Measurements from ENCODE around the gene WDFY4. TPM values are rescaled to one million over a fixed set of nuclear protein-coding genes. Genes with fewer than 3 reads are reported as not detected.

The WDFY4 gene, protein sequence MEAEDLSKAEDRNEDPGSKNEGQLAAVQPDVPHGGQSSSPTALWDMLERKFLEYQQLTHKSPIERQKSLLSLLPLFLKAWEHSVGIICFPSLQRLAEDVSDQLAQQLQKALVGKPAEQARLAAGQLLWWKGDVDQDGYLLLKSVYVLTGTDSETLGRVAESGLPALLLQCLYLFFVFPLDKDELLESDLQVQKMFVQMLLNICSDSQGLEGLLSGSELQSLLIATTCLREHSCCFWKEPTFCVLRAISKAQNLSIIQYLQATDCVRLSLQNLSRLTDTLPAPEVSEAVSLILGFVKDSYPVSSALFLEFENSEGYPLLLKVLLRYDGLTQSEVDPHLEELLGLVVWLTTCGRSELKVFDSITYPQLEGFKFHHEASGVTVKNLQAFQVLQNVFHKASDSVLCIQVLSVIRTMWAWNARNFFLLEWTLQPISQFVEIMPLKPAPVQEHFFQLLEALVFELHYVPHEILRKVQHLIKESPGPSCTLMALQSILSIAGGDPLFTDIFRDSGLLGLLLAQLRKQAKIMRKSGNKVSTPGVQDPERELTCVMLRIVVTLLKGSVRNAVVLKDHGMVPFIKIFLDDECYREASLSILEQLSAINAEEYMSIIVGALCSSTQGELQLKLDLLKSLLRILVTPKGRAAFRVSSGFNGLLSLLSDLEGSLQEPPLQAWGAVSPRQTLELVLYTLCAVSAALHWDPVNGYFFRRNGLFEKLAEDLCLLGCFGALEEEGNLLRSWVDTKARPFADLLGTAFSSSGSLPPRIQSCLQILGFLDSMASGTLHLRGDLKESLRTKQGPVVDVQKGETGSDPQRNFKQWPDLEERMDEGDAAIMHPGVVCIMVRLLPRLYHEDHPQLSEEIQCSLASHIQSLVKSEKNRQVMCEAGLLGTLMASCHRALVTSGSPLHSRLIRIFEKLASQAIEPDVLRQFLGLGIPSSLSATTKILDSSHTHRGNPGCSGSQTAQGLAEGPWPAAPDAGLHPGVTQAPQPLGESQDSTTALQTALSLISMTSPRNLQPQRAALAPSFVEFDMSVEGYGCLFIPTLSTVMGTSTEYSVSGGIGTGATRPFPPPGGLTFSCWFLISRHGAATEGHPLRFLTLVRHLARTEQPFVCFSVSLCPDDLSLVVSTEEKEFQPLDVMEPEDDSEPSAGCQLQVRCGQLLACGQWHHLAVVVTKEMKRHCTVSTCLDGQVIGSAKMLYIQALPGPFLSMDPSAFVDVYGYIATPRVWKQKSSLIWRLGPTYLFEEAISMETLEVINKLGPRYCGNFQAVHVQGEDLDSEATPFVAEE (N-terminal part only)
- total RNA-seq (10 to 100 TPM in 1 of 5 experiments, 1 to 10 TPM in 3, under 1 TPM in 1; 0.56 to 39.3 (median 1.8) TPM), polyA plus RNA-seq (under 1 TPM; 0.12 to 0.63 TPM), total RNA-seq (0.94 reads per million)

DNA sequence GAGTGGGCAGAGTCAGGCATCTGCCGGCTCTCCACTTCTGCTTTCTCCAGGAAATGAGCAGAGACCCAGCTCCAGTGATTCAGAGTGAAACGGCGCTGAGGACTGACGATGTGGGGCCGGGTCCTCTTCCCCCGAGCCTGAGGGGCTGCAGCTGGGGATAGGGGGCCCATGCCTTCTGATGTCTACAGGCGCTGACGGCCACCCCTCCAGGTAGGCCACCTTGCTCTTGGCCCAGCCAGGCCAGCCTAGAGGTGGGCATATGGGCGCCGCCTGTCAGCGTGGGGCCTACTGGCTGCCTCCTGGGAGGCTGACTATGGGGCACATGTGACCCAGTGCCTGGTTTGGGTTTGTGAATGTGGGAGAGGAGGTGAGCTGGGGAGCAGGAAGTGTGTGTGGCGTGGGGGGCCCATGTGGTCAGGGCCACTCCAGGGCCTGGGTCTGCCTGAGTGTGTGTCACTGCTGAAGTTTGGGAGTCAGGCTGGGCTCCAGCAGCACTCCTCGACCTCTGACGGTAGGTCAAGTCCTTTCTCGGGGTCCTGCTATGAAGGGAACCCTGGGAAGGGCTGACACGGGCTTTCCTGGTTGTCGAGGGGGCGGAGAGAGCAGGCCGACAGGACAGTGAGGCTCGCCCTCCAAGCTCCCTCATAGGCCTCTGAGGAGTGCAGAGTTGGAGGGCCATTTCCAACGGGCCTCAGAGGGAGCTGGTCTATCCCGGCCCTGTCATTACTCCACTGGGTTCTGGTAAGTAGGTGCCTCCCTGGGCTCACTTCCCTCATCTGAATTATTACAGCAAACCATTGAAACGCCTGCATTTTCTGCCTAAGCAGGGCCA is at the start of gene WDFY4:
WDFY4 (plus strand) TSS at position 82 of the 832 bp plus-strand sequence. CDS start 24,860 bp downstream, outside the sequence.
- Histone ChIP-seq H3K4me1 (ENCODE audit: control insufficient read depth in 2 of 2, insufficient read depth in 2 of 2, low read length in 2 of 2) (no peaks in the 10 kb centered on the region), H3K27ac (ENCODE audit: low read depth, low read length) (no peak within 1 kb of the TSS), H3K27me3 (ENCODE audit: control insufficient read depth in 2 of 2, insufficient read depth in 2 of 2, low read length in 2 of 2) (no peaks in the 10 kb centered on the region), H3K9me3 (ENCODE audit: control insufficient read depth in 2 of 3, low read length in 3 of 3) (no peaks in the 10 kb centered on the region), H3K4me3 (ENCODE audit: low read length) (no peak within 1 kb of the TSS), H3K36me3 (ENCODE audit: control insufficient read depth in 2 of 3, insufficient read depth in 3 of 3, low read length in 3 of 3) (no peaks in the 10 kb centered on the region)
- Mint-ChIP-seq H3K9me3 (peaks cover 0 to 3% (median 0%) of the 10 kb centered on the region in 11 donors), H3K36me3 (no peaks in the 10 kb centered on the region), H3K4me1 (peaks cover 0 to 3% (median 0%) of the 10 kb centered on the region in 7 donors), H3K4me3 (no peak within 1 kb of the TSS), H3K27me3 (peaks cover 3 to 36% (median 15%) of the 10 kb centered on the region in 5 donors), H3K27ac (no peak within 1 kb of the TSS)
- ChIA-PET POLR2A (no interaction called here), CTCF (no interaction called here)
- intact Hi-C loops (cut with micrococcal nuclease): no loop called here
- peak; percentile 83 for ATAC-seq
- no peak for DNase-seq

DNA sequence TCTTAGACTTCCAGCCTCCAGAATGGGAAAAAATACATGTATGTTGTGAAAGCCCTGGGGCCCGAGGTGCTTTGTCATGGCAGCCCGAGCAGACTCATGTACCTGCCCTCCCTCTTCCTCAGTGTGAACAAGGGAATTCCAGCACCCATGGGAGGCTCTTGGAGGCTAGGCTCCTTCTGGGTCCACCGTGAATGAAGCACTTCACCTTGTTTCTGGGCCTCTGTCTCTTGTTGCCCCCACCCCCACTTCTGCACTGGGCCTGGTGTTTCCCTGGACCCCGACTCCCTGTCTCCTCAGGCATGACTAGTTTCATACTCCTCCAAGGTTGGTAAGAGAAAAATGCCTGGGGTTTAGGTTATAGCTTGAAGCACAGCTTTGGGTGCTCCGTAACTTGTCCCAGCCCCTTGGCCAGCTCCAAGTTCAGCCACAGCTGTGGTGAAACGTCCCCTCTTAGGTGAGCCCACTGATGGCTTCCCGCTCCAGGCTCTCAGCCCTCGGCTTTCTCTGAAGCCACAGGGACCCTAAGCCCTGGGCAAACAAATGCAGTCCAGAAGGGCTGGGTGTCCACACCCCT is 49.6 kb upstream of the WDFY4 start:
- CTCF ChIA-PET: no interaction called here
- Mint-ChIP-seq H3K4me3 (no peak overlapping the region), H3K36me3 (no peaks in the 10 kb centered on the region), H3K4me1 (peaks cover 9 to 19% (median 12%) of the 10 kb centered on the region in 7 donors), H3K27me3 (peaks cover 21 to 41% (median 37%) of the 10 kb centered on the region in 5 donors), H3K27ac (no peak overlapping the region), H3K9me3 (peaks cover 0 to 13% (median 10%) of the 10 kb centered on the region in 11 donors)
- no peak overlapping the region for H3K27ac ChIP-seq (ENCODE audit: low read depth, low read length)
- H3K27me3 ChIP-seq (ENCODE audit: control insufficient read depth in 2 of 2, insufficient read depth in 2 of 2, low read length in 2 of 2): no peaks in the 10 kb centered on the region
- no peak for DNase-seq
- no peak overlapping the region for H3K4me3 ChIP-seq (ENCODE audit: low read length)
- no peak for ATAC-seq
- H3K9me3 ChIP-seq (ENCODE audit: control insufficient read depth in 2 of 3, low read length in 3 of 3): no peaks in the 10 kb centered on the region
- H3K36me3 ChIP-seq (ENCODE audit: control insufficient read depth in 2 of 3, insufficient read depth in 3 of 3, low read length in 3 of 3): no peaks in the 10 kb centered on the region
- POLR2A ChIA-PET: no interaction called here
- no peaks in the 10 kb centered on the region for H3K4me1 ChIP-seq (ENCODE audit: control insufficient read depth in 2 of 2, insufficient read depth in 2 of 2, low read length in 2 of 2)
- intact Hi-C loops (cut with micrococcal nuclease): no loop called here

DNA sequence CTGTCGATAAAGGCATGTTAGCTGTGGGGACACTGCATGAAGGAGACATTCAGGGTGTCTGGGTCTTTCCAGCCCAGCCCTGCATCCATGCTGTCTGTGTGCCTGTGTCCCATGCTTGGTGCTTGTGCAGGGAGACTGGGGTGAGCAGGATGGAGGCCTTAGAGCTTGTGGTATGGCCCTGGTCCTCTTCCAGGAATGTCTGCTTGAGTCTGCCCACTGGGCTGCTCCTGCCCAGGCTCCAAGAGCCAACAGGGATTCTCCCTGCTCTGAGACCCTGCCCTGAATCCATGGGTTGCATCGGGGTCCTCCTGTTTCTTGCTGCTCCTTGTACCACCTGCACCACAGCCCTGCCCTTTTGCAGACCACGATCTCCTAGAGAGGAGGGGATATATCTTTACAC is 48.4 kb upstream of the WDFY4 start:
- H3K4me3 Mint-ChIP-seq: no peak overlapping the region
- peaks cover 0 to 25% (median 15%) of the 10 kb centered on the region in 11 donors for H3K9me3 Mint-ChIP-seq
- no peak for ATAC-seq
- DNase-seq: no peak
- Histone ChIP-seq H3K36me3 (ENCODE audit: control insufficient read depth in 2 of 3, insufficient read depth in 3 of 3, low read length in 3 of 3) (no peaks in the 10 kb centered on the region), H3K4me3 (ENCODE audit: low read length) (no peak overlapping the region), H3K9me3 (ENCODE audit: control insufficient read depth in 2 of 3, low read length in 3 of 3) (no peaks in the 10 kb centered on the region), H3K27me3 (ENCODE audit: control insufficient read depth in 2 of 2, insufficient read depth in 2 of 2, low read length in 2 of 2) (no peaks in the 10 kb centered on the region), H3K27ac (ENCODE audit: low read depth, low read length) (no peak overlapping the region), H3K4me1 (ENCODE audit: control insufficient read depth in 2 of 2, insufficient read depth in 2 of 2, low read length in 2 of 2) (no peaks in the 10 kb centered on the region)
- H3K27ac Mint-ChIP-seq: no peak overlapping the region
- peaks cover 9 to 19% (median 12%) of the 10 kb centered on the region in 7 donors for H3K4me1 Mint-ChIP-seq
- peaks cover 19 to 40% (median 37%) of the 10 kb centered on the region in 5 donors for H3K27me3 Mint-ChIP-seq
- H3K36me3 Mint-ChIP-seq: no peaks in the 10 kb centered on the region
- CTCF ChIA-PET: no interaction called here
- intact Hi-C loops (cut with micrococcal nuclease): no loop called here
- POLR2A ChIA-PET: no interaction called here

DNA sequence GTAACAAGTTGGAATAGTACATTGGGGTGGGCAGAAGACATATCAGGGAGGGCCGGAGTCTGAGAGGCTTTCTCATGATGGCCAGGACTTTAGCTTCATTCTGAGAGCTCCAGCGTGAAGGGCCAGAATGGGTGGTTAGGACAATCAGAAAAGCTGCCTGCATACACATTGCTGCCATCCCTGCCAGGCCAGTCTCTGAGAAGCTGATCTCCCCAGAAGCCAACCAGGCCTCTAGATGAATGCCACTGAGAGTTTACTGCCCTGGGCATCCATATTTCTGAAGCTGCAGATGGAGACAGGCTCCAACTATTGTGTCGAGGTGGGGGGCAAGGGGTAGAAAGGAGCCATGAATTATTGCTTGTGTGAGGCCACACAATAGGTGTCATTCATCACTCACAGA is 47.8 kb upstream of the WDFY4 start:
- intact Hi-C loops (cut with micrococcal nuclease): no loop called here
- H3K9me3 Mint-ChIP-seq: peaks cover 0 to 31% (median 15%) of the 10 kb centered on the region in 11 donors

DNA sequence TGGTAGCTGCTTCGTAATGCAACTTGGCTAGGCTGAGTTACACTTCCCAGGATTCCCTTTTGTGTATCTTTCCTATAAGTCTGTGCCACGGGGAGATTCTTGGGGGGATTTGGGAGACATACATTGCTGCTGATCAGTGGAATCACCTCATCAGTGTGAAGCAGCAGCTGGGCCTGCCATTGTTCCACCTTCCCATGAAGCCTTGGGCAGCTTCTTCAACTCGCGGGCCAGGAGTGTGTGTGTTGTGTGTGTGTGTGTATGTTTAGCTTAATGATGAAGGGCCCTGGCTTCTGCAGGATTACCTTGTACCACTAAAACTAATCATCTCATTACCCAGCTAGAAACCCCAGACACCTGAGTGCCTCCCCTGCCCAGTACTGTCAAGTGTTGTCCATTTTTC is 46.5 kb upstream of the WDFY4 start:
- no peaks in the 10 kb centered on the region for H3K27me3 ChIP-seq (ENCODE audit: control insufficient read depth in 2 of 2, insufficient read depth in 2 of 2, low read length in 2 of 2)
- ATAC-seq (no peak), DNase-seq (no peak)
- H3K4me3 Mint-ChIP-seq: no peak overlapping the region
- no peaks in the 10 kb centered on the region for H3K36me3 ChIP-seq (ENCODE audit: control insufficient read depth in 2 of 3, insufficient read depth in 3 of 3, low read length in 3 of 3)
- no peak overlapping the region for H3K27ac Mint-ChIP-seq
- H3K27ac ChIP-seq (ENCODE audit: low read depth, low read length): no peak overlapping the region
- peaks cover 15 to 46% (median 39%) of the 10 kb centered on the region in 5 donors for H3K27me3 Mint-ChIP-seq
- no peaks in the 10 kb centered on the region for H3K4me1 ChIP-seq (ENCODE audit: control insufficient read depth in 2 of 2, insufficient read depth in 2 of 2, low read length in 2 of 2)
- no peak overlapping the region for H3K4me3 ChIP-seq (ENCODE audit: low read length)
- ChIA-PET CTCF (interaction anchor here (0.6 kb wide), 1 partner anchor 25 kb away, joined by 4 read pairs; no protein-coding TSS in a partner anchor), POLR2A (no interaction called here)
- H3K9me3 ChIP-seq (ENCODE audit: control insufficient read depth in 2 of 3, low read length in 3 of 3): no peaks in the 10 kb centered on the region
- H3K4me1 Mint-ChIP-seq: peaks cover 9 to 19% (median 12%) of the 10 kb centered on the region in 7 donors
- intact Hi-C loops (cut with micrococcal nuclease): no loop called here
- H3K9me3 Mint-ChIP-seq: peaks cover 0 to 32% (median 15%) of the 10 kb centered on the region in 11 donors
- H3K36me3 Mint-ChIP-seq: no peaks in the 10 kb centered on the region

More for the DNA sequence above, 47.8 kb upstream of the WDFY4 start:
- H3K4me3 Mint-ChIP-seq: no peak overlapping the region
- ATAC-seq (no peak), DNase-seq (no peak)
- Histone ChIP-seq H3K4me1 (ENCODE audit: control insufficient read depth in 2 of 2, insufficient read depth in 2 of 2, low read length in 2 of 2) (no peaks in the 10 kb centered on the region), H3K4me3 (ENCODE audit: low read length) (no peak overlapping the region), H3K27ac (ENCODE audit: low read depth, low read length) (no peak overlapping the region), H3K9me3 (ENCODE audit: control insufficient read depth in 2 of 3, low read length in 3 of 3) (no peaks in the 10 kb centered on the region), H3K36me3 (ENCODE audit: control insufficient read depth in 2 of 3, insufficient read depth in 3 of 3, low read length in 3 of 3) (no peaks in the 10 kb centered on the region), H3K27me3 (ENCODE audit: control insufficient read depth in 2 of 2, insufficient read depth in 2 of 2, low read length in 2 of 2) (no peaks in the 10 kb centered on the region)
- peaks cover 9 to 19% (median 12%) of the 10 kb centered on the region in 7 donors for H3K4me1 Mint-ChIP-seq
- no peaks in the 10 kb centered on the region for H3K36me3 Mint-ChIP-seq
- no peak overlapping the region for H3K27ac Mint-ChIP-seq
- peaks cover 15 to 44% (median 39%) of the 10 kb centered on the region in 5 donors for H3K27me3 Mint-ChIP-seq
- ChIA-PET CTCF (no interaction called here), POLR2A (no interaction called here)
